ENCODE results near the gene PRDM15.

The PRDM15 gene

GRCh38 chr21:41923631-41924367 is 44.7 kb upstream of the PRDM15 start:
- H3K4me3 ChIP-seq (ENCODE audit: insufficient read depth in 1 of 2, low read depth in 1 of 2, low read length in 2 of 2): peak overlapping the region in 1 of 2 experiments; percentile 69
- H2BK15ac ChIP-seq (ENCODE audit: low read depth, poor library complexity, severe bottlenecking): no peak overlapping the region
- H3K79me1 ChIP-seq (replicated peaks; ENCODE audit: low read length, poor library complexity, severe bottlenecking): peaks cover 28% of the 10 kb centered on the region
- no peak overlapping the region for H2BK120ac ChIP-seq (ENCODE audit: low read depth, low read length)
- H3K36me3 ChIP-seq (ENCODE audit: control insufficient read depth in 1 of 2, insufficient read depth in 2 of 2, low read depth in 1 of 2, low read length in 2 of 2): peaks cover 14 to 21% of the 10 kb centered on the region in 2 experiments
- no peak overlapping the region for H3K14ac ChIP-seq (ENCODE audit: low read length in 2 of 2)
- H2AK5ac ChIP-seq (ENCODE audit: low read length, severe bottlenecking): no peak overlapping the region
- peak overlapping the region; percentile 9 to 42 for H2BK12ac ChIP-seq (ENCODE audit: low read length in 2 of 2)
- H3K27ac ChIP-seq (ENCODE audit: low read length, poor library complexity, severe bottlenecking): no peak overlapping the region
- H3K18ac ChIP-seq (ENCODE audit: low read depth in 1 of 2, low read length in 2 of 2): no peak overlapping the region
- no peak overlapping the region for H2BK5ac ChIP-seq (ENCODE audit: low read depth, low read length, poor library complexity, severe bottlenecking)
- peak overlapping the region in 1 of 2 experiments; percentile 15 for H3K4ac ChIP-seq (ENCODE audit: low read depth in 1 of 2, low read length in 2 of 2)
- peak overlapping the region; percentile 94 for H3K9ac ChIP-seq (ENCODE audit: low read length)
- no peaks in the 10 kb centered on the region for H3K9me3 ChIP-seq (ENCODE audit: control insufficient read depth, low read length)
- WGBS: 95% methylated on average over 6 of the region's 7 CpGs
- H3K4me2 ChIP-seq (ENCODE audit: low read length, poor library complexity, severe bottlenecking): no peak overlapping the region
- peaks cover 6% of the 10 kb centered on the region for H3K4me1 ChIP-seq (ENCODE audit: control insufficient read depth, insufficient read depth, low read depth, low read length)
- no peak for DNase-seq
- H4K91ac ChIP-seq (ENCODE audit: low read length): peak overlapping the region; percentile 18
- H4K8ac ChIP-seq (ENCODE audit: low read length): peak overlapping the region; percentile 19
- peak overlapping the region in 1 of 2 experiments; percentile 77 for H3K23ac ChIP-seq (ENCODE audit: low read length in 2 of 2)
- H2AFZ ChIP-seq (ENCODE audit: low read depth, low read length): no peak overlapping the region
- no peaks in the 10 kb centered on the region for H3K27me3 ChIP-seq (ENCODE audit: control insufficient read depth in 1 of 2, insufficient read depth in 1 of 2, low read length in 2 of 2)

GRCh38 chr21:41923186-41923585 is 44.0 kb upstream of the PRDM15 start:
- no peak overlapping the region for H4K91ac ChIP-seq (ENCODE audit: low read length)
- H4K8ac ChIP-seq (ENCODE audit: low read length): no peak overlapping the region
- no peak overlapping the region for H2BK12ac ChIP-seq (ENCODE audit: low read length in 2 of 2)
- no peak overlapping the region for H3K4ac ChIP-seq (ENCODE audit: low read depth in 1 of 2, low read length in 2 of 2)
- H3K9me3 ChIP-seq (ENCODE audit: control insufficient read depth, low read length): no peaks in the 10 kb centered on the region
- H3K4me3 ChIP-seq (ENCODE audit: insufficient read depth in 1 of 2, low read depth in 1 of 2, low read length in 2 of 2): peak overlapping the region in 1 of 2 experiments; percentile 69
- no peak overlapping the region for H2AK5ac ChIP-seq (ENCODE audit: low read length, severe bottlenecking)
- no peak overlapping the region for H3K14ac ChIP-seq (ENCODE audit: low read length in 2 of 2)
- H3K79me1 ChIP-seq (replicated peaks; ENCODE audit: low read length, poor library complexity, severe bottlenecking): peaks cover 23% of the 10 kb centered on the region
- H2BK15ac ChIP-seq (ENCODE audit: low read depth, poor library complexity, severe bottlenecking): no peak overlapping the region
- H3K4me2 ChIP-seq (ENCODE audit: low read length, poor library complexity, severe bottlenecking): no peak overlapping the region
- H3K4me1 ChIP-seq (ENCODE audit: control insufficient read depth, insufficient read depth, low read depth, low read length): peaks cover 6% of the 10 kb centered on the region
- WGBS: 97% methylated on average over 6 of the region's 8 CpGs
- H3K9ac ChIP-seq (ENCODE audit: low read length): peak overlapping the region; percentile 94
- no peaks in the 10 kb centered on the region for H3K27me3 ChIP-seq (ENCODE audit: control insufficient read depth in 1 of 2, insufficient read depth in 1 of 2, low read length in 2 of 2)
- H3K27ac ChIP-seq (ENCODE audit: low read length, poor library complexity, severe bottlenecking): no peak overlapping the region
- H3K36me3 ChIP-seq (ENCODE audit: control insufficient read depth in 1 of 2, insufficient read depth in 2 of 2, low read depth in 1 of 2, low read length in 2 of 2): peaks cover 20 to 27% of the 10 kb centered on the region in 2 experiments
- H2BK120ac ChIP-seq (ENCODE audit: low read depth, low read length): no peak overlapping the region
- H3K18ac ChIP-seq (ENCODE audit: low read depth in 1 of 2, low read length in 2 of 2): no peak overlapping the region
- H2AFZ ChIP-seq (ENCODE audit: low read depth, low read length): no peak overlapping the region
- H2BK5ac ChIP-seq (ENCODE audit: low read depth, low read length, poor library complexity, severe bottlenecking): no peak overlapping the region
- no peak overlapping the region for H3K23ac ChIP-seq (ENCODE audit: low read length in 2 of 2)
- no peak for DNase-seq

- no peak overlapping the region for H3K18ac ChIP-seq (ENCODE audit: low read depth in 1 of 2, low read length in 2 of 2)
- H2BK5ac ChIP-seq (ENCODE audit: low read depth, low read length, poor library complexity, severe bottlenecking): no peak overlapping the region
- H3K27ac ChIP-seq (ENCODE audit: low read length, poor library complexity, severe bottlenecking): no peak overlapping the region
- H2BK120ac ChIP-seq (ENCODE audit: low read depth, low read length): no peak overlapping the region
- H3K9me3 ChIP-seq (ENCODE audit: control insufficient read depth, low read length): peaks cover 2% of the 10 kb centered on the region
- no peak overlapping the region for H3K4me3 ChIP-seq (ENCODE audit: insufficient read depth in 1 of 2, low read depth in 1 of 2, low read length in 2 of 2)
- peaks cover 22% of the 10 kb centered on the region for H3K79me1 ChIP-seq (replicated peaks; ENCODE audit: low read length, poor library complexity, severe bottlenecking)
- H3K14ac ChIP-seq (ENCODE audit: low read length in 2 of 2): no peak overlapping the region
- H2BK12ac ChIP-seq (ENCODE audit: low read length in 2 of 2): no peak overlapping the region
- H4K8ac ChIP-seq (ENCODE audit: low read length): no peak overlapping the region
- no peak overlapping the region for H2BK15ac ChIP-seq (ENCODE audit: low read depth, poor library complexity, severe bottlenecking)
- no peak overlapping the region for H3K4ac ChIP-seq (ENCODE audit: low read depth in 1 of 2, low read length in 2 of 2)
- no peak overlapping the region for H2AK5ac ChIP-seq (ENCODE audit: low read length, severe bottlenecking)
- H3K27me3 ChIP-seq (ENCODE audit: control insufficient read depth in 1 of 2, insufficient read depth in 1 of 2, low read length in 2 of 2): no peaks in the 10 kb centered on the region
- peaks cover 34 to 44% of the 10 kb centered on the region in 2 experiments for H3K36me3 ChIP-seq (ENCODE audit: control insufficient read depth in 1 of 2, insufficient read depth in 2 of 2, low read depth in 1 of 2, low read length in 2 of 2)
- no peak overlapping the region for H3K23ac ChIP-seq (ENCODE audit: low read length in 2 of 2)
- no peak for DNase-seq
- no peak overlapping the region for H3K4me2 ChIP-seq (ENCODE audit: low read length, poor library complexity, severe bottlenecking)
- no peak overlapping the region for H3K9ac ChIP-seq (ENCODE audit: low read length)
- no peak overlapping the region for H2AFZ ChIP-seq (ENCODE audit: low read depth, low read length)
- no peak overlapping the region for H4K91ac ChIP-seq (ENCODE audit: low read length)
- H3K4me1 ChIP-seq (ENCODE audit: control insufficient read depth, insufficient read depth, low read depth, low read length): peaks cover 4% of the 10 kb centered on the region
- 82% methylated on average over 4 of the region's 7 CpGs for WGBS
These were observed 41.9 kb upstream of the PRDM15 start for GRCh38 chr21:41921021-41921420.

DNA sequence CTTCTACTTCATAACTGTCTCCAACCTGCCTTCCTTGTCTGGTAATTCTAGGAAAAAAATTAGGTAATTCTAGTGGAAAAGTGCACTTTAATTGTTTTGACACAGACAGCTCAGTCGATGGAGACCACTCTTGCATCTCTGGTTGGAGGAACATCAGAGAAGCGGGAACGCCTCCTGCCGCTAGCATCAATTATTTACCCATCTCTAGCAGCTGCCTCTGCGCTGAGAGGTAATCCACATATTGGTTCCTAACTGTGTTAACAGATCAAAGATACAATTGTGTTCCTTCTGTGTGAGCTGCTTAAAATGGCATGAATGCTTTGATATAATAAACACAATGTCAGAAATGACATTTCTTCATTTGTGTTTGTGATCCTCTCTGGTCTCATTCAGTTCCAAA is 41.3 kb upstream of the PRDM15 start:
- Histone ChIP-seq H3K4ac (ENCODE audit: low read depth in 1 of 2, low read length in 2 of 2) (no peak overlapping the region), H3K18ac (ENCODE audit: low read depth in 1 of 2, low read length in 2 of 2) (no peak overlapping the region), H3K4me2 (ENCODE audit: low read length, poor library complexity, severe bottlenecking) (no peak overlapping the region), H2AK5ac (ENCODE audit: low read length, severe bottlenecking) (no peak overlapping the region), H3K79me1 (replicated peaks; ENCODE audit: low read length, poor library complexity, severe bottlenecking) (peaks cover 17% of the 10 kb centered on the region), H2BK15ac (ENCODE audit: low read depth, poor library complexity, severe bottlenecking) (no peak overlapping the region), H3K4me1 (ENCODE audit: control insufficient read depth, insufficient read depth, low read depth, low read length) (peaks cover 2% of the 10 kb centered on the region), H4K91ac (ENCODE audit: low read length) (no peak overlapping the region), H2BK120ac (ENCODE audit: low read depth, low read length) (no peak overlapping the region), H2AFZ (ENCODE audit: low read depth, low read length) (no peak overlapping the region), H3K27ac (ENCODE audit: low read length, poor library complexity, severe bottlenecking) (no peak overlapping the region), H3K14ac (ENCODE audit: low read length in 2 of 2) (no peak overlapping the region), H3K4me3 (ENCODE audit: insufficient read depth in 1 of 2, low read depth in 1 of 2, low read length in 2 of 2) (no peak overlapping the region), H2BK5ac (ENCODE audit: low read depth, low read length, poor library complexity, severe bottlenecking) (no peak overlapping the region), H3K23ac (ENCODE audit: low read length in 2 of 2) (no peak overlapping the region), H3K27me3 (ENCODE audit: control insufficient read depth in 1 of 2, insufficient read depth in 1 of 2, low read length in 2 of 2) (no peaks in the 10 kb centered on the region), H2BK12ac (ENCODE audit: low read length in 2 of 2) (no peak overlapping the region), H3K9ac (ENCODE audit: low read length) (no peak overlapping the region), H3K9me3 (ENCODE audit: control insufficient read depth, low read length) (peaks cover 3% of the 10 kb centered on the region), H3K36me3 (ENCODE audit: control insufficient read depth in 1 of 2, insufficient read depth in 2 of 2, low read depth in 1 of 2, low read length in 2 of 2) (peaks cover 39 to 49% of the 10 kb centered on the region in 2 experiments), H4K8ac (ENCODE audit: low read length) (no peak overlapping the region)
- WGBS: 80% methylated on average over 4 of the region's 5 CpGs
- DNase-seq: no peak

Data from mesenchymal stem cell (in vitro differentiated cells and primary cell).